Measurements from ENCODE around the gene IRF4. TPM values are rescaled to one million over a fixed set of nuclear protein-coding genes. Genes with fewer than 3 reads are reported as not detected.

Gene IRF4
- total RNA-seq, 1 donor from 2014 or later = 0.04 TPM

DNA sequence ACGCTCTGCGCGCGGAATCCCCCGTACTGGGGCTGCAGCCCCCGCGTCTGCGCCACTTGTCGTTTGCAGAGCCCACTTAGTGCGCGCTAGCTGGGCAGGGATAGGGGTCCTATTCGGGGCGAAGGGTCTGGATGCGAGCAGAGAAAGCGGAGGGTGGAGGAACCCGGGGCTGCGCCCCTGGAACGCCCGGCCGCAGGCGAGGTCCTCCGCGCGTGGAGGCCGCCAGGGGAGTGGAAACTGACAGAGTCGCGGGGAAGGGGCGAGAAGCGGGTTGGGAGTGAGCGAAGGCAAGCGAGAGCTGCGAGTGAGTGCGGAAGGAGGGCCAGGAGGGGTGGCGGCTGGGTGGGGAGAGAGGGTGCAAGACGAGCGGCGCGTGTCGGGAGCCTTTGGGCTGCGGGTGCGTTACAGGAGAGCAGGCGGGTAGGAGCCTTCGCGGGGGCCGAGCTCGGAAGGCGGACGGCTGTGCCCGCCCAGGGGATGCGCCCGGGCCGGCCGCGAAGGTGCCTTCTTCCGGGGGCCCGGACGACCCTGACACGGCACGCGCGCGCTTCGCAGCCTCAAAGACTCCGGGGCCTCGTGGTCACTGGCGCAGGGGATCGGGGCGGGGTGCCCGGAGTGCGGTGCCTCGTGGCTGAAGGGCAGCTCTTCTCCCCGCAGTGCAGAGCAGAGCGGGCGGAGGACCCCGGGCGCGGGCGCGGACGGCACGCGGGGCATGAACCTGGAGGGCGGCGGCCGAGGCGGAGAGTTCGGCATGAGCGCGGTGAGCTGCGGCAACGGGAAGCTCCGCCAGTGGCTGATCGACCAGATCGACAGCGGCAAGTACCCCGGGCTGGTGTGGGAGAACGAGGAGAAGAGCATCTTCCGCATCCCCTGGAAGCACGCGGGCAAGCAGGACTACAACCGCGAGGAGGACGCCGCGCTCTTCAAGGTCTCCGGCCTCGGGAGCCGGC is 1.2 kb downstream of the IRF4 start:
- H3K4me3 ChIP-seq (ENCODE audit: low read depth, low read length) = peak overlapping the region; percentile 4
- TF ChIP-seq, protein P1, sequence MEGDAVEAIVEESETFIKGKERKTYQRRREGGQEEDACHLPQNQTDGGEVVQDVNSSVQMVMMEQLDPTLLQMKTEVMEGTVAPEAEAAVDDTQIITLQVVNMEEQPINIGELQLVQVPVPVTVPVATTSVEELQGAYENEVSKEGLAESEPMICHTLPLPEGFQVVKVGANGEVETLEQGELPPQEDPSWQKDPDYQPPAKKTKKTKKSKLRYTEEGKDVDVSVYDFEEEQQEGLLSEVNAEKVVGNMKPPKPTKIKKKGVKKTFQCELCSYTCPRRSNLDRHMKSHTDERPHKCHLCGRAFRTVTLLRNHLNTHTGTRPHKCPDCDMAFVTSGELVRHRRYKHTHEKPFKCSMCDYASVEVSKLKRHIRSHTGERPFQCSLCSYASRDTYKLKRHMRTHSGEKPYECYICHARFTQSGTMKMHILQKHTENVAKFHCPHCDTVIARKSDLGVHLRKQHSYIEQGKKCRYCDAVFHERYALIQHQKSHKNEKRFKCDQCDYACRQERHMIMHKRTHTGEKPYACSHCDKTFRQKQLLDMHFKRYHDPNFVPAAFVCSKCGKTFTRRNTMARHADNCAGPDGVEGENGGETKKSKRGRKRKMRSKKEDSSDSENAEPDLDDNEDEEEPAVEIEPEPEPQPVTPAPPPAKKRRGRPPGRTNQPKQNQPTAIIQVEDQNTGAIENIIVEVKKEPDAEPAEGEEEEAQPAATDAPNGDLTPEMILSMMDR (IDR thresholded peaks at IDR 0.05; ENCODE audit: insufficient read depth, low read length, poor library complexity, severe bottlenecking) = no peak
- H3K27me3 ChIP-seq (ENCODE audit: control insufficient read depth, insufficient read depth, low read length) = peaks cover 70% of the 10 kb centered on the region
- H3K36me3 ChIP-seq (ENCODE audit: control insufficient read depth, insufficient read depth, low read length) = no peaks in the 10 kb centered on the region
- no peak for DNase-seq (ENCODE audit: low read depth)

DNA sequence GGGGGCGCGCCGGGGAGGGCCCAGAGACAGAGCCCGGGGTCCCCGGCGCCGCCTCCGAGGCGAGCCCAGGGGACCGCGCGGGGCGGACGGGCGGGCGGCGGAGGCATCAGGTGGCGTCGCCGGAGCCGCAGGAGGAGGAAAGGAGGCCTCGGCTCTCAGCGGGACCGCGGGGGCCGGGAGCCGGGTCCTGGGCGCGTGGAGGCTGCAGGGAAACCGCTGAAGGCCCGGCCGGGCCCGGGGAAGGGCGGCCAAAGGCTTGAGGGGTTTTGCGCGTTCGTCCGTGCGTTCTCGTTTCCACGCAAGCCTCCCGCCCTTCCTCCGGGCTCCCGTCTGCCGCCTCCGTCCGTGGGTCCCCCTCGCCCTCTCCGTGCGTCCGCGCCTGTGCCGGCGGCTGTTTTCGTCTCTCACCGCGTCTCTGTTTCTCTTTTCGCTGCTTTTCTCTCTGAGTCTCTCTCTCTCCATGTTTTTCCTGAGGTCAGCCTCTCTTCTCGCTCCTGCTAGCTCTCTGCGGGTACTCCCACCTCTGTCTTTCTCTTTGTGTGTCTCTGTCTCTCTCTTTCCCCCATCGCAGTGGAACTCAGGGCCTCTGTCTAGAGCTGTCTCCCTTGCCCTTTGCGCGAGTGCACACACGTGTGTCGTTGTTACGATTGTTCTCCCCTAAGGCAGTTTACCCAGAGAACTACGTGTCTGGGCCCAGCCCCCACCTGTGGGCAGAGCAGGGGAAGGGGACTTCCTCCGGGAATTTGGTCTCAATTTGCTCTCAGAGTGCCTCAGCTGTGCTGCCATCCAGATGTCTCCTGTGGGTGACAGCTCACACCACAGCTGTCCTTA is 2.1 kb downstream of the IRF4 start:
- H3K4me3 ChIP-seq (ENCODE audit: low read depth, low read length) = peak overlapping the region; percentile 14
- TF ChIP-seq, protein P1 (IDR thresholded peaks at IDR 0.05; ENCODE audit: insufficient read depth, low read length, poor library complexity, severe bottlenecking) = no peak

DNA sequence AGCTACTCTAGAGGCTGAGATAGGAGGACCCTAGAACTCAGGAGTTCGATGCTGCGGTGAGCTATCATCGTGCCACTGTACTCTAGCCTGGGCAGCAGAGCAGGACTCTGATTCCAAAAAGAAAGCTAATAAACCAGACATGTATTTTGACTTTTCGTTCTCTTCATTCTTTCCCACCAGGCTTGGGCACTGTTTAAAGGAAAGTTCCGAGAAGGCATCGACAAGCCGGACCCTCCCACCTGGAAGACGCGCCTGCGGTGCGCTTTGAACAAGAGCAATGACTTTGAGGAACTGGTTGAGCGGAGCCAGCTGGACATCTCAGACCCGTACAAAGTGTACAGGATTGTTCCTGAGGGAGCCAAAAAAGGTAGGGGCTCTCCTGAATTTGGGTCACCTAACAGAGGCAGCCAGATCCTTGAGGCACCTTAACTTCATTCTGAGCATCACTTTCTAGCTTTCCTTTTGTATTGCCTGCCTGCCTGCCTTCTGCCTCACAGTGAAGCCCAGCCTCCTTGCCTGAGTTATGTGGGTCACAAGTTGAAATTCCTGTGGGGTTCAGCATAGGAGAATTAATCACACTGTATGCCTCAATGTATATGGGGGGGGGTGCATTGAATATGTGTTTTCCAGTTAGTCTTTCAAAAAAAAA is 3.2 kb downstream of the IRF4 start:
- TF ChIP-seq, protein P1 (IDR thresholded peaks at IDR 0.05; ENCODE audit: insufficient read depth, low read length, poor library complexity, severe bottlenecking) = no peak
- no peaks in the 10 kb centered on the region for H3K36me3 ChIP-seq (ENCODE audit: control insufficient read depth, insufficient read depth, low read length)
- H3K4me3 ChIP-seq (ENCODE audit: low read depth, low read length) = no peak overlapping the region
- peaks cover 67% of the 10 kb centered on the region for H3K27me3 ChIP-seq (ENCODE audit: control insufficient read depth, insufficient read depth, low read length)
- no peak for DNase-seq (ENCODE audit: low read depth)

More for the DNA sequence above, 2.1 kb downstream of the IRF4 start:
- no peak for DNase-seq (ENCODE audit: low read depth)
- peaks cover 66% of the 10 kb centered on the region for H3K27me3 ChIP-seq (ENCODE audit: control insufficient read depth, insufficient read depth, low read length)
- no peaks in the 10 kb centered on the region for H3K36me3 ChIP-seq (ENCODE audit: control insufficient read depth, insufficient read depth, low read length)

DNA sequence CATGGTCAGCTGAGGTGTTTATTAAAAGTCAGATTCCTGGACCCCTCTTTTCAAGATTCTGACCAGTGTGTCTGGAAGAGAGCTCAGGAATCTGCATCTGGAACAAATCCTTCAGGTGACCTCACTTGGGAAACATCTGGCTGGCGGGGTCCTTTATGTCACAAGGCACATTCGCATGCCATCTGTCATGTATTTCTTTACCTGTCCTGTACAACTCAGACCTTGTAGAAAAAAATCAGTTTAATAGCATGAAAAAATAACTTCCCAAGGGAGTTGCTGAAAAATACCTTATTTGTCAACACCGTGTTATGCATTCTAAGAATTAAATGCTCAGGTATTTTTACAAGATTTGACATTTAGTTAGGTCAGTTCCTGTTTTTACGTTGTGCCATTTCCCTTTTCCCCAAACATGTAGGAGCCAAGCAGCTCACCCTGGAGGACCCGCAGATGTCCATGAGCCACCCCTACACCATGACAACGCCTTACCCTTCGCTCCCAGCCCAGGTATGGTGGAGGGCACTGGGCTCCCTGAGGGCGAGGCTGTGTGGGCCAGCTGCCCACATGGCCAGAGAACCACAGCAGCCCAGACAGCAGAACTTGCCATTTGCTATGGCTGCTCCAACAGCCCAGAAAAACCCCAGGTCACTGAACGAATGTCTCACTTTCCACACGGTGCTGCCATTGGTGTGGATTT is 4.0 kb downstream of the IRF4 start:
- peaks cover 62% of the 10 kb centered on the region for H3K27me3 ChIP-seq (ENCODE audit: control insufficient read depth, insufficient read depth, low read length)
- H3K36me3 ChIP-seq (ENCODE audit: control insufficient read depth, insufficient read depth, low read length) = no peaks in the 10 kb centered on the region
- H3K4me3 ChIP-seq (ENCODE audit: low read depth, low read length) = no peak overlapping the region
- TF ChIP-seq, protein P1 (IDR thresholded peaks at IDR 0.05; ENCODE audit: insufficient read depth, low read length, poor library complexity, severe bottlenecking) = no peak
- DNase-seq (ENCODE audit: low read depth) = no peak

DNA sequence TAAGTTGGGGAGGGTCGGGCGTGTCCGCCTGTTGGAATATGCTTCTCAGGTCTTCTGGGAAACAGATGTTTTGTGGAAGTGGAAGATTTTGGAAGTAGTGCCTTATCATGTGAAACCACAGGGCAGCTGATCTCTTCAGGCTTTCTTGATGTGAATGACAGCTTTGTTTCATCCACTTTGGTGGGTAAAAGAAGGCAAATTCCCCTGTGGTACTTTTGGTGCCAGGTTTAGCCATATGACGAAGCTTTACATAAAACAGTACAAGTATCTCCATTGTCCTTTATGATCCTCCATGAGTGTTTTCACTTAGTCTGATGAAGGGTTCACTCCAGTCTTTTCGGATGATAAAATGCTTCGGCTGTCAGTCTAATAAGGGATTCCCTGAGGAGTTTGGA is 4.6 kb downstream of the IRF4 start:
- H3K27me3 ChIP-seq (ENCODE audit: control insufficient read depth, insufficient read depth, low read length) = peaks cover 57% of the 10 kb centered on the region
- no peak overlapping the region for H3K4me3 ChIP-seq (ENCODE audit: low read depth, low read length)
- DNase-seq (ENCODE audit: low read depth) = no peak
- TF ChIP-seq, protein P1 (IDR thresholded peaks at IDR 0.05; ENCODE audit: insufficient read depth, low read length, poor library complexity, severe bottlenecking) = no peak
- H3K36me3 ChIP-seq (ENCODE audit: control insufficient read depth, insufficient read depth, low read length) = no peaks in the 10 kb centered on the region

Measured in kidney epithelial cell (primary cell).